Measurements from ENCODE around the gene OGFR. TPM values are rescaled to one million over a fixed set of nuclear protein-coding genes. Genes with fewer than 3 reads are reported as not detected.

The OGFR gene
- polyA plus RNA-seq, 3 donors from 2014 or later = 21.6 to 75.3 (median 31.3) TPM

GRCh38 chr20:62772619-62772989, 32.0 kb upstream of the OGFR start:
- Mint-ChIP-seq H3K4me3 (no peak overlapping the region), H3K27ac (no peak overlapping the region), H3K27me3 (ENCODE audit: low read depth in 3 of 3) (peaks cover 0 to 6% (median 0%) of the 10 kb centered on the region in 3 donors), H3K36me3 (no peaks in the 10 kb centered on the region), H3K4me1 (peaks cover 14 to 24% of the 10 kb centered on the region in 2 donors), H3K9me3 (no peaks in the 10 kb centered on the region)
- no peak for DNase-seq

- Mint-ChIP-seq H3K36me3 (no peaks in the 10 kb centered on the region), H3K4me1 (peaks cover 14 to 28% of the 10 kb centered on the region in 2 donors)
Observed at GRCh38 chr20:62772990-62773844, 31.4 kb upstream of the OGFR start.

DNA sequence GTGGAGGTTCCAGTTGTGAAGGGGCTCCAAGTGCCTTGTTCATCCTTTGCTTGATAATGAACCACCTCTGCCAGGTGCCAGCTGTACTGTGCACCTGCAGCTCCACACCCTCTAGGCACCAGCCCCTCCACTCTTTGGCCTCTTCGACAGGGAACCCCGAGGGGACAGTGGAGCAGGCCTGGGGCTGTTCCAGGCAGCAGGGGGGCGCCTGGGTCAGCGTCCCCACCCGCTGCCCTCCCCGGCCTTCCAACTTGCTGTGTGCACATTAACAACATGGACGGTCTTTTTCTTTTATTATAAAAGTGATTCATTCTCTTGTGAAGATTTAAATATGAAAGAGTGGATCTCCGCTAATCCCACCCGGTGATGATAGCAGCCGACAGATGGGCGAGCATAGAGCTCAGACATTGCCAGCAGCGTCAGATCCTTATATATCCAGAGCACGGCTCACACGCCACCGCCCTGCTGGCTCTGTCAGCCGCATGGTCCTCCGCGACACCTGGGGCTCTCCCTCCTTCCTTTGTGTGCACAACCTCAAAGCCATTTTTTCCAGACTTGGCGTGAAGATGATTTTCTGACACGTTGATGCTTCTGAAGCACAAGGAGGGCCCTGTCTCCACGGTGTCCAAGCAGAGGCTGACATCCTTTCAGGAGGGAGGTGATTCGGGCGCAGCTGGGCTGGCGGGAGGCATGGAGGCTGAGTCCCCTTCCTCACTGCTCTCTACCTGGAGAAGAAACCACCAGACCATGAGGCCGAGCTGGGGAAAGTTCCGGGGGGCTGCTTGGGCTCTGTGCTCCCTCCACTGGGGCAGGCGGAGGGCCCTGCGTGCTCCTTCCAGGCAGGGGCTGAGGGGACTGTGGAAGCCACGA, 30.6 kb upstream of the OGFR start:
- Mint-ChIP-seq H3K9me3 (no peaks in the 10 kb centered on the region), H3K4me1 (peaks cover 14 to 31% of the 10 kb centered on the region in 2 donors), H3K27ac (no peak overlapping the region), H3K27me3 (ENCODE audit: low read depth in 3 of 3) (peaks cover 0 to 4% (median 0%) of the 10 kb centered on the region in 3 donors), H3K4me3 (no peak overlapping the region), H3K36me3 (no peaks in the 10 kb centered on the region)
- DNase-seq = no peak

More at GRCh38 chr20:62772990-62773844, 31.4 kb upstream of the OGFR start:
- no peaks in the 10 kb centered on the region for H3K9me3 Mint-ChIP-seq
- peaks cover 0 to 6% (median 0%) of the 10 kb centered on the region in 3 donors for H3K27me3 Mint-ChIP-seq (ENCODE audit: low read depth in 3 of 3)
- H3K27ac Mint-ChIP-seq = no peak overlapping the region
- H3K4me3 Mint-ChIP-seq = no peak overlapping the region
- no peak for DNase-seq

DNA sequence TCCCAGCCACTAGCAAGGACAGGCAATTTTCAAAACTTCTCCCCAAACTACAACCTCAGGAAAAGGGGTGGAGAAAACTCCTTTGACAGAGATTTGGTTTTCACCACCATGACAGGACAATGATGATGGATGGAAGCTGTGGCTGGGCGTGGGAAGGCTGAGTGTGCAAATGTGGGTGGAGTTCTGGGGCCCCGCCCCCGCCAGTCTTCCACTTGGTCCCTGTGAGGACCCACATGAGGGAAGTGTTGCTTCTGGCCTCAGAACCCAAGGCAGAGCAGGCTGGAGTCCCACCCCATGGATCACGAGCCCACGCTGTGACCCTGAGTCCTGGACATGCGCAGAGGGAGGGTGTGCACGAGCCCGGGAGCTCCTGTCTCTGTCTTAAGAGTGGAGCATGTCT, 29.9 kb upstream of the OGFR start:
- H3K27ac Mint-ChIP-seq = no peak overlapping the region
- H3K9me3 Mint-ChIP-seq = no peaks in the 10 kb centered on the region
- H3K4me1 Mint-ChIP-seq = peaks cover 14 to 31% of the 10 kb centered on the region in 2 donors
- no peak overlapping the region for H3K4me3 Mint-ChIP-seq
- peaks cover 0 to 4% (median 0%) of the 10 kb centered on the region in 3 donors for H3K27me3 Mint-ChIP-seq (ENCODE audit: low read depth in 3 of 3)
- no peak for DNase-seq
- H3K36me3 Mint-ChIP-seq = no peaks in the 10 kb centered on the region

- peaks cover 0 to 4% (median 0%) of the 10 kb centered on the region in 3 donors for H3K27me3 Mint-ChIP-seq (ENCODE audit: low read depth in 3 of 3)
- H3K9me3 Mint-ChIP-seq = no peaks in the 10 kb centered on the region
- peaks cover 14 to 31% of the 10 kb centered on the region in 2 donors for H3K4me1 Mint-ChIP-seq
- peak overlapping the region in 3 of 6 donors; percentile 27 to 35 (median 34) for H3K27ac Mint-ChIP-seq
- H3K4me3 Mint-ChIP-seq = peak overlapping the region in 2 of 5 donors; percentile 36 to 43
- no peaks in the 10 kb centered on the region for H3K36me3 Mint-ChIP-seq
- no peak for DNase-seq
Observed at GRCh38 chr20:62775206-62775605, 29.4 kb upstream of the OGFR start.

GRCh38 chr20:62776035-62776691, 28.5 kb upstream of the OGFR start:
- Mint-ChIP-seq H3K27ac (peak overlapping the region; percentile 34 to 92 (median 80)), H3K27me3 (ENCODE audit: low read depth in 3 of 3) (peaks cover 0 to 4% (median 0%) of the 10 kb centered on the region in 3 donors), H3K36me3 (no peaks in the 10 kb centered on the region), H3K4me1 (peaks cover 14 to 31% of the 10 kb centered on the region in 2 donors), H3K4me3 (peak overlapping the region in 4 of 5 donors; percentile 10 to 70 (median 64)), H3K9me3 (no peaks in the 10 kb centered on the region)
- no peak for DNase-seq

DNA sequence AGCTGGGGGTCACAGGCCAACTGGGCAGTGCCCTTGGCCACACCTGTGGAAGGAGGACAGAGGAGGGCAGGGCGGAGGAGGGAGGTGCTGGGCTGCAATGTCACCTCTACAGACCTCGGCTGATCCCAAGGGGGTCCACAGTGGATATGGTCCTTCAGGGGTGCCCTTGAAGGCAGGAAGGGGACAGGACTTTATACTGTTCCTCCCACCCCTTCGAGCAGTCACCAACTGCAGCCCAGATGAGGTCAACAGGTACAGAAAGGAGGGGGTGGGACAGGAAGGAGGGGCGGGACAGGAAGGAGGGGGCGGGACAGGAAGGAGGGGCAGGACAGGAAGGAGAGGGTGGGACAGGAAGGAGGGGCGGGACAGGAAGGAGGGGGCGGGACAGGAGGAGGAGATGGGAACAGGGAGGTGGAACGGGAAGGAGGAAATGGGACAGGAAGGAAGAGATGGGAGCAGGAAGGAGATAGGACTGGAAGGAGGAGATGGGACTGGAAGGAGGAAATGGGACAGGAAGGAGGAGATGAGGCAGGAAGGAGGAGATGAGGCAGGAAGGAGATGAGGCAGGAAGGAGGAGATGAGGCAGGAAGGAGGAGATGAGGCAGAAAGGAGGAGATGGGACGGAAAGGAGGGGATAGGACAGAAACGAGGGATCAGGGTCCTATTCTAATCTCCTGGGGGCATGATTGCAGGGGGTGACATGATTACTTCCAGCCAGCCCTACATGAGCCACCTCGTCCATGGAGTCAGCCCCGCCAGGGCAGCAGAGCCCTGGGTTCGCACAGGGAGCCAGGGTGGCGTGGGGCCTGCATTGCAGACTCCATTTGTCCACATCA, 27.7 kb upstream of the OGFR start:
- no peaks in the 10 kb centered on the region for H3K9me3 Mint-ChIP-seq
- peak overlapping the region; percentile 24 to 76 (median 68) for H3K4me3 Mint-ChIP-seq
- peaks cover 14 to 31% of the 10 kb centered on the region in 2 donors for H3K4me1 Mint-ChIP-seq
- H3K27me3 Mint-ChIP-seq (ENCODE audit: low read depth in 3 of 3) = peaks cover 0 to 4% (median 0%) of the 10 kb centered on the region in 3 donors
- peak overlapping the region; percentile 34 to 93 (median 92) for H3K27ac Mint-ChIP-seq
- no peaks in the 10 kb centered on the region for H3K36me3 Mint-ChIP-seq
- peak; percentile 24 to 50 (median 35) for DNase-seq

GRCh38 chr20:62777528-62777830, 27.2 kb upstream of the OGFR start:
- peak overlapping the region in 3 of 5 donors; percentile 68 to 76 (median 75) for H3K4me3 Mint-ChIP-seq
- H3K9me3 Mint-ChIP-seq = no peaks in the 10 kb centered on the region
- peak overlapping the region in 5 of 6 donors; percentile 34 to 93 (median 92) for H3K27ac Mint-ChIP-seq
- DNase-seq = no peak
- no peaks in the 10 kb centered on the region for H3K36me3 Mint-ChIP-seq
- H3K27me3 Mint-ChIP-seq (ENCODE audit: low read depth in 3 of 3) = no peaks in the 10 kb centered on the region
- peaks cover 14 to 31% of the 10 kb centered on the region in 2 donors for H3K4me1 Mint-ChIP-seq

- Mint-ChIP-seq H3K27ac (peak overlapping the region in 2 of 6 donors; percentile 65 to 73), H3K4me1 (peaks cover 14 to 31% of the 10 kb centered on the region in 2 donors), H3K4me3 (peak overlapping the region in 1 of 5 donors; percentile 56), H3K9me3 (no peaks in the 10 kb centered on the region), H3K36me3 (no peaks in the 10 kb centered on the region), H3K27me3 (ENCODE audit: low read depth in 3 of 3) (no peaks in the 10 kb centered on the region)
- DNase-seq = no peak
Observed at GRCh38 chr20:62778058-62778457, 26.6 kb upstream of the OGFR start.

GRCh38 chr20:62778601-62779416, 25.8 kb upstream of the OGFR start:
- peaks cover 14 to 31% of the 10 kb centered on the region in 2 donors for H3K4me1 Mint-ChIP-seq
- H3K4me3 Mint-ChIP-seq = peak overlapping the region in 1 of 5 donors; percentile 56
- peak overlapping the region in 2 of 6 donors; percentile 65 to 73 for H3K27ac Mint-ChIP-seq
- H3K27me3 Mint-ChIP-seq (ENCODE audit: low read depth in 3 of 3) = no peaks in the 10 kb centered on the region
- H3K36me3 Mint-ChIP-seq = no peaks in the 10 kb centered on the region
- DNase-seq = no peak
- no peaks in the 10 kb centered on the region for H3K9me3 Mint-ChIP-seq

GRCh38 chr20:62779417-62779685, 25.3 kb upstream of the OGFR start:
- no peak overlapping the region for H3K4me3 Mint-ChIP-seq
- no peak for DNase-seq
- no peaks in the 10 kb centered on the region for H3K36me3 Mint-ChIP-seq
- H3K27me3 Mint-ChIP-seq (ENCODE audit: low read depth in 3 of 3) = no peaks in the 10 kb centered on the region
- H3K4me1 Mint-ChIP-seq = peaks cover 14 to 31% of the 10 kb centered on the region in 2 donors
- H3K27ac Mint-ChIP-seq = no peak overlapping the region
- H3K9me3 Mint-ChIP-seq = no peaks in the 10 kb centered on the region

DNA sequence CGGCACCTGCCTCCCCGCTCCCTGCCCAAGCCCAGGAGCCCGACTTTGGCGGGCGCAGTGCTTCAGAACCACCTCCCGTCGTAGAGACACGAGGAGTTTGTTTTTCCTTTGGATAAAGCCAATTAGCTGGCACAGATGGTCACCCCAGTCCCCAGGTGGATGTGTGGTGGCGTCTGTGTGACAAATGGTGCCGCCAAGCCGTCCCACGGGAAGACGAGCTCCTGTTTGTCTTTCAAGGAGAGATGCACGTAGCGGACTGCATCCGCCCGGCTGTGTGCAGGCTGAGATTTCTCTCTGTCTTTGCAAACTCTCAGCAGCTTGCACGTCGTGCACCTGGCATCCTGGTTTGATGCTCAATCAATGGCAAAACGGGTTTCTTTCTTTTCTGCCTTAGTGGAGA, 24.4 kb upstream of the OGFR start:
- Mint-ChIP-seq H3K27ac (no peak overlapping the region), H3K9me3 (no peaks in the 10 kb centered on the region), H3K36me3 (no peaks in the 10 kb centered on the region), H3K4me1 (peaks cover 14 to 29% of the 10 kb centered on the region in 2 donors), H3K4me3 (no peak overlapping the region), H3K27me3 (ENCODE audit: low read depth in 3 of 3) (no peaks in the 10 kb centered on the region)
- DNase-seq = no peak
